HCT116 (cell line): ENCODE data around the gene RPTOR. TPM values are rescaled to one million over a fixed set of nuclear protein-coding genes. Genes with fewer than 3 reads are reported as not detected.

Experiments
- ATAC-seq: fragments of 200-7000 bp; cut with Tn5 transposase; 2 replicates; pipeline ENCODE4 v1.9.1; 2020; ENCODE audit warnings: mild to moderate bottlenecking, moderate library complexity
- BruUV-seq: library from RNA; stranded (reverse); fragments of 400-500 nt; replicated peaks from 2 replicates; lab custom pipeline; 2021; lab: Mats Ljungman, UMichigan
- CTCF ChIA-PET: fragments of 300-600 bp; sonication (Branson Sonifier 250); formaldehyde crosslinking; loops from one replicate; lab custom pipeline; 2021; ENCODE audit warnings: antibody characterized with exemption; lab: Charles Lee
- POLR2A ChIA-PET: fragments of 300-600, 350-600 bp; sonication (Branson Sonifier 250); formaldehyde crosslinking; loops from one replicate; lab custom pipeline; 2021; ENCODE audit warnings: antibody characterized with exemption; lab: Charles Lee
- RAD21 ChIA-PET, 2 experiments: fragments of 300-600 bp; sonication (Branson Sonifier 250); formaldehyde crosslinking; loops; one replicate each; lab custom pipeline; 2023; ENCODE audit warnings: low total read pairs in 2 of 2; ENCODE audit not compliant: uncharacterized antibody in 2 of 2, unreplicated experiment in 2 of 2, low non-redundant PET in 1 of 2; lab: Charles Lee
- DNase-seq: peaks from one replicate; pipeline ENCODE4 v3.0.0-alpha.2; 2010; ENCODE audit warnings: low read depth, low spot score
- H2AFZ ChIP-seq: fragments of 200-600 bp; shearing (Covaris generic), sonication (generic); 2 replicates; pipeline ENCODE4 v1.6.1; 2017; ENCODE audit warnings: low read depth, mixed run types, mixed read lengths, antibody characterized with exemption, low read length; ENCODE audit not compliant: poor library complexity, severe bottlenecking
- H3K27ac ChIP-seq: 2 replicates; pipeline ENCODE4 v1.5.1; 2012; ENCODE audit warnings: low read depth, low read length
- H3K27me3 ChIP-seq: fragments of 200-600 bp; sonication (generic); 2 replicates; pipeline ENCODE4 v1.6.1; 2016; ENCODE audit warnings: mixed run types, low read length, mixed read lengths; ENCODE audit not compliant: insufficient read depth
- H3K36me3 ChIP-seq, 2 experiments: fragments of 200-500 bp in 1 of 2; fragments of 200-600 bp in 1 of 2; sonication (Bioruptor generic) in 1 of 2; sonication (generic) in 1 of 2; 2 replicates each; pipeline versions ENCODE4 v1.5.1 to v1.6.1; 2014 to 2016; ENCODE audit warnings: low read length in 2 of 2, inconsistent platforms in 1 of 2, mixed read lengths in 1 of 2, mixed run types in 1 of 2; ENCODE audit not compliant: insufficient read depth in 2 of 2, control insufficient read depth in 1 of 2
- H3K4me1 ChIP-seq, 2 experiments: fragments of 200-600 bp in 1 of 2; sonication (generic) in 1 of 2; 2 replicates each; pipeline versions ENCODE4 v1.5.1 to v1.6.1; 2012 to 2017; ENCODE audit warnings: low read length in 2 of 2, inconsistent platforms in 1 of 2, mild to moderate bottlenecking in 1 of 2, mixed read lengths in 1 of 2, mixed run types in 1 of 2, moderate library complexity in 1 of 2; ENCODE audit not compliant: insufficient read depth in 2 of 2, control insufficient read depth in 1 of 2
- H3K4me2 ChIP-seq: fragments of 200-600 bp; sonication (generic); 2 replicates; pipeline ENCODE4 v1.6.1; 2017; ENCODE audit warnings: mixed run types, low read length, mixed read lengths
- H3K4me3 ChIP-seq, 2 experiments: fragments of 200-600 bp in 1 of 2; sonication (generic) in 1 of 2; replicated peaks in 1 of 2; 2 replicates each; pipeline ENCODE4 v1.5.1; 2011 to 2016; ENCODE audit warnings: low read length in 2 of 2, control low read depth in 1 of 2, low read depth in 1 of 2, mild to moderate bottlenecking in 1 of 2, mixed read lengths in 1 of 2, mixed run types in 1 of 2
- H3K79me2 ChIP-seq: fragments of 200-600 bp; sonication (generic); 2 replicates; pipeline ENCODE4 v1.6.1; 2017; ENCODE audit warnings: mild to moderate bottlenecking, mixed run types, low read length, moderate library complexity, mixed read lengths; ENCODE audit not compliant: insufficient read depth
- H3K9ac ChIP-seq: fragments of 200-600 bp; sonication (generic); 2 replicates; pipeline ENCODE4 v1.6.1; 2016; ENCODE audit warnings: low read length, mixed read lengths
- H3K9me2 ChIP-seq: fragments of 200-600 bp; sonication (generic), shearing (Covaris generic); 2 replicates; pipeline ENCODE4 v1.6.1; 2017; ENCODE audit warnings: mixed run types, mild to moderate bottlenecking, moderate library complexity; ENCODE audit not compliant: insufficient read depth
- H3K9me3 ChIP-seq, 2 experiments: fragments of 200-500 bp in 1 of 2; fragments of 200-600 bp in 1 of 2; sonication (Bioruptor generic) in 1 of 2; sonication (generic) in 1 of 2; 2 replicates each; pipeline ENCODE4 v1.6.1; 2014 to 2017; ENCODE audit warnings: low read length in 2 of 2, mixed read lengths in 2 of 2, inconsistent platforms in 1 of 2, low read depth in 1 of 2, mild to moderate bottlenecking in 1 of 2, mixed run types in 1 of 2, moderate library complexity in 1 of 2; ENCODE audit not compliant: control insufficient read depth in 1 of 2, insufficient read depth in 1 of 2
- H4K20me1 ChIP-seq: fragments of 200-600 bp; sonication (generic), shearing (Covaris generic); 2 replicates; pipeline ENCODE4 v1.6.1; 2017; ENCODE audit warnings: mixed run types, mild to moderate bottlenecking, moderate library complexity; ENCODE audit not compliant: insufficient read depth
- CBX3 ChIP-seq: IDR thresholded peaks from 2 replicates; pipeline ENCODE4 v1.6.1; 2012; ENCODE audit warnings: low read depth
- CEBPB ChIP-seq: IDR thresholded peaks from 2 replicates; pipeline ENCODE4 v1.6.1; 2012; ENCODE audit warnings: low read depth
- EGR1 ChIP-seq: IDR thresholded peaks from 2 replicates; pipeline ENCODE4 v1.6.1; 2012; ENCODE audit warnings: low read depth
- EZH2 ChIP-seq: fragments of 200-600 bp; sonication (generic); IDR thresholded peaks from 2 replicates; pipeline ENCODE4 v1.6.1; 2017; ENCODE audit warnings: antibody characterized with exemption, mixed run types
- EZH2phosphoT487 ChIP-seq: fragments of 200-600 bp; IDR thresholded peaks from 2 replicates; pipeline ENCODE4 v1.6.1; 2018; ENCODE audit warnings: antibody characterized with exemption, borderline replicate concordance
- FOSL1 ChIP-seq: IDR thresholded peaks from 2 replicates; pipeline ENCODE4 v1.6.1; 2012; ENCODE audit warnings: low read depth
- JUND ChIP-seq: IDR thresholded peaks from 2 replicates; pipeline ENCODE4 v1.6.1; 2012
- POLR2A ChIP-seq: IDR thresholded peaks from 2 replicates; pipeline ENCODE4 v1.7.0; 2011; ENCODE audit warnings: borderline replicate concordance; ENCODE audit not compliant: insufficient read depth, insufficient read length; ENCODE audit errors: extremely low read depth
- POLR2AphosphoS5 ChIP-seq: IDR thresholded peaks from 2 replicates; pipeline ENCODE4 v1.6.1; 2011; ENCODE audit warnings: mild to moderate bottlenecking, low read depth, low read length, moderate library complexity
- RAD21 ChIP-seq: IDR thresholded peaks from 2 replicates; pipeline ENCODE4 v1.6.1; 2012; ENCODE audit warnings: low read depth, mild to moderate bottlenecking
- SRF ChIP-seq: IDR thresholded peaks from 2 replicates; pipeline ENCODE4 v1.6.1; 2012; ENCODE audit warnings: low read depth
- TCF7L2 ChIP-seq: IDR thresholded peaks from 2 replicates; pipeline ENCODE4 v1.7.0; 2011; ENCODE audit warnings: borderline replicate concordance, inconsistent platforms; ENCODE audit not compliant: insufficient read depth, insufficient read length; ENCODE audit errors: extremely low read depth
- ZNF274 ChIP-seq: fragments of 200-500 bp; sonication (Bioruptor generic); IDR thresholded peaks from 2 replicates; pipeline ENCODE4 v1.6.1; 2014; ENCODE audit warnings: mild to moderate bottlenecking, low read depth, low read length, inconsistent platforms
- intact Hi-C: fragments of 100-400 bp; cut with micrococcal nuclease; formaldehyde crosslinking; loops from 2 replicates; pipeline ENCODE4 v1.10.0; 2022
- total RNA-seq: library from RNA; stranded (reverse); gene quantifications from one replicate; pipeline ENCODE4 v1.2.1, GENCODE V29; 2021; ENCODE audit not compliant: unreplicated experiment
- TF ChIP-seq, protein P1 (sequence below): IDR thresholded peaks from 2 replicates; pipeline ENCODE4 v1.6.1; 2012
- TF ChIP-seq, protein P2 (sequence below): IDR thresholded peaks from 2 replicates; pipeline ENCODE4 v1.6.1; 2011; ENCODE audit warnings: mild to moderate bottlenecking, low read length, moderate library complexity; ENCODE audit not compliant: insufficient replicate concordance; ENCODE audit errors: extremely low read depth

RPTOR gene
- total RNA-seq, 1 experiment from 2014 or later: 69.5 TPM

DNA sequence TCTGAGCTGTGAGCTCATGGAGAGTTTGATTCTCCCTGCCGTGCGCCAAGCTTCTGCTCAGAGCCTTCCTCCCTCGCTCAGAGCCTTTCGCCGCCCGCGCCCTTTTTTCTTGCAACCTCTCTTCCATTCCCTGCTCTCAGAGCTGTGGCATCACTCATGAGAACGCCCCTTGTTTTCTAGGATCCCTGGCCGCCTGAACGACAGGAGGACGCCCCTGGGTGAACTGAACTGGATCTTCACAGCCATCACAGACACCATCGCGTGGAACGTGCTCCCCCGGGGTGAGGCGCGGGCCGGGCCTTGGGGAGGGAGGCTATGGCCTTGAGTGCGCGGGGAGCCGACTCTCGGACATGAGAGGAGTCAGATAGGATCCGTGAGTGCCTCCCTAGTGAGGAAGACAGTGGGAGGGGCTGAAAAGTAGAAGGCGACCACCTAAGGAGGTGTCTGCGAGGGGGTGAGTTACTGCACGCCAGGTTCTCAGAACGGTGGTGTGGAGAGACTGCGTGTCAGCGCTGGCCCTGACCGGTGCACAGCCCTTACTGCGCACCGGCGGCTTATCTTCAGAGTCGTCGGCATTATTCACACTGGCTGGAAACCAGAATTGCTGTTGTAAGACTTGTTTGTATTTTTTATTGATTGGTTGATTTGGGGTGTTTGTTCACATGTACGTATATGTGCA is 277.5 kb downstream of the RPTOR start:
- Histone ChIP-seq H3K9me2 (no peaks in the 10 kb centered on the region), H3K79me2 (no peaks in the 10 kb centered on the region; the same call in 1 of the 2 replicates), H3K4me2 (no peak overlapping the region), H3K9me3 (no peaks in the 10 kb centered on the region), H3K36me3 (peaks cover 0 to 5% of the 10 kb centered on the region in 2 experiments; a peak in 2 of 4 replicates), H4K20me1 (no peaks in the 10 kb centered on the region), H3K4me1 (peaks cover 0 to 23% of the 10 kb centered on the region in 2 experiments; a peak in 2 of 4 replicates), H3K4me3 (no peak overlapping the region), H3K9ac (no peak overlapping the region), H2AFZ (no peak overlapping the region), H3K27ac (no peak overlapping the region), H3K27me3 (no peaks in the 10 kb centered on the region)
- ChIA-PET RAD21 (no interaction called here), CTCF (no interaction called here), POLR2A (interaction anchor here (1.5 kb wide), 1 partner anchor 11 kb away, joined by 7 read pairs; no protein-coding TSS in a partner anchor)
- no TSS peak for BruUV-seq
- DNase-seq (no peak), ATAC-seq (no peak)
- TF ChIP-seq, protein P1, sequence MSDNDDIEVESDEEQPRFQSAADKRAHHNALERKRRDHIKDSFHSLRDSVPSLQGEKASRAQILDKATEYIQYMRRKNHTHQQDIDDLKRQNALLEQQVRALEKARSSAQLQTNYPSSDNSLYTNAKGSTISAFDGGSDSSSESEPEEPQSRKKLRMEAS: no peak
- TF ChIP-seq TCF7L2 (no peak), EGR1 (no peak), ZNF274 (no peak), EZH2phosphoT487 (no peak), CBX3 (no peak), JUND (no peak), SRF (no peak), EZH2 (no peak), CEBPB (no peak), POLR2A (no peak), RAD21 (no peak), FOSL1 (no peak), POLR2AphosphoS5 (no peak)
- TF ChIP-seq, protein P2, sequence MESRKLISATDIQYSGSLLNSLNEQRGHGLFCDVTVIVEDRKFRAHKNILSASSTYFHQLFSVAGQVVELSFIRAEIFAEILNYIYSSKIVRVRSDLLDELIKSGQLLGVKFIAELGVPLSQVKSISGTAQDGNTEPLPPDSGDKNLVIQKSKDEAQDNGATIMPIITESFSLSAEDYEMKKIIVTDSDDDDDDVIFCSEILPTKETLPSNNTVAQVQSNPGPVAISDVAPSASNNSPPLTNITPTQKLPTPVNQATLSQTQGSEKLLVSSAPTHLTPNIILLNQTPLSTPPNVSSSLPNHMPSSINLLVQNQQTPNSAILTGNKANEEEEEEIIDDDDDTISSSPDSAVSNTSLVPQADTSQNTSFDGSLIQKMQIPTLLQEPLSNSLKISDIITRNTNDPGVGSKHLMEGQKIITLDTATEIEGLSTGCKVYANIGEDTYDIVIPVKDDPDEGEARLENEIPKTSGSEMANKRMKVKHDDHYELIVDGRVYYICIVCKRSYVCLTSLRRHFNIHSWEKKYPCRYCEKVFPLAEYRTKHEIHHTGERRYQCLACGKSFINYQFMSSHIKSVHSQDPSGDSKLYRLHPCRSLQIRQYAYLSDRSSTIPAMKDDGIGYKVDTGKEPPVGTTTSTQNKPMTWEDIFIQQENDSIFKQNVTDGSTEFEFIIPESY: no peak
- intact Hi-C loops: no loop called here
